Left ventricle myocardium inferior (tissue), 1 donor: Measurements from ENCODE around the gene PTPN14. TPM values are rescaled to one million over a fixed set of nuclear protein-coding genes. Genes with fewer than 3 reads are reported as not detected.

Experiments used
- DNase-seq: peaks from one replicate; pipeline ENCODE4 v3.0.0-alpha.2; 2020
- H3K27ac ChIP-seq: fragments of 200-600 bp; replicated peaks from 2 replicates; pipeline ENCODE4 v1.8.0; 2021
- H3K27me3 ChIP-seq: fragments of 200-600 bp; 2 replicates; pipeline ENCODE4 v1.8.0; 2021; ENCODE audit warnings: low read depth
- H3K36me3 ChIP-seq: fragments of 200-600 bp; 2 replicates; pipeline ENCODE4 v1.8.0; 2021
- H3K4me1 ChIP-seq: fragments of 200-600 bp; 2 replicates; pipeline ENCODE4 v1.8.0; 2021
- H3K4me3 ChIP-seq: fragments of 200-600 bp; 2 replicates; pipeline ENCODE4 v1.8.0; 2021; ENCODE audit warnings: mild to moderate bottlenecking, moderate library complexity
- H3K9me3 ChIP-seq: fragments of 200-600 bp; replicated peaks from 2 replicates; pipeline ENCODE4 v1.8.0; 2021
- CTCF ChIP-seq: fragments of 200-600 bp; IDR thresholded peaks from 2 replicates; pipeline ENCODE4 v1.8.0; 2021; ENCODE audit warnings: antibody characterized with exemption, mild to moderate bottlenecking, borderline replicate concordance
- intact Hi-C: fragments of 100-400 bp; cut with micrococcal nuclease; formaldehyde crosslinking; loops from one replicate; pipeline ENCODE4 v1.11.0; 2022
- total RNA-seq: library from RNA; stranded (reverse); fragmentation: NEBNext Ultra II Directional; extraction: Animal tissue kit (Norgen Biotek cat#: 25700); gene quantifications from one replicate; pipeline ENCODE4 v1.2.1, GENCODE V29; 2021
- donor health status: DM: no; HTN: yes; CAD: no; lungs with severe emphysema.

The PTPN14 gene
- total RNA-seq, 1 donor from 2014 or later = 32.5 TPM

GRCh38 chr1:214586621-214587020, 35.2 kb upstream of the PTPN14 start:
- Histone ChIP-seq H3K36me3 (no peaks in the 10 kb centered on the region), H3K27me3 (no peaks in the 10 kb centered on the region), H3K4me1 (no peaks in the 10 kb centered on the region), H3K9me3 (no peaks in the 10 kb centered on the region), H3K4me3 (no peak overlapping the region), H3K27ac (no peak overlapping the region)
- intact Hi-C loops = loop anchor here (5.0 to 10.0 kb wide), 3 partner anchors 192 to 322 kb away; no protein-coding TSS in a partner anchor
- no peak for DNase-seq
- no peak for TF ChIP-seq CTCF

GRCh38 chr1:214584805-214585766, 33.7 kb upstream of the PTPN14 start:
- Histone ChIP-seq H3K4me1 (no peaks in the 10 kb centered on the region), H3K27ac (no peak overlapping the region), H3K4me3 (no peak overlapping the region), H3K36me3 (no peaks in the 10 kb centered on the region), H3K9me3 (no peaks in the 10 kb centered on the region), H3K27me3 (no peaks in the 10 kb centered on the region)
- no peak for DNase-seq
- peak; percentile 80 for TF ChIP-seq CTCF
- intact Hi-C loops = loop anchor here (5.0 to 10.0 kb wide), 3 partner anchors 190 to 320 kb away; no protein-coding TSS in a partner anchor

GRCh38 chr1:214583824-214584554, 32.6 kb upstream of the PTPN14 start:
- Histone ChIP-seq H3K4me1 (no peaks in the 10 kb centered on the region), H3K9me3 (no peaks in the 10 kb centered on the region), H3K4me3 (no peak overlapping the region), H3K36me3 (no peaks in the 10 kb centered on the region), H3K27me3 (no peaks in the 10 kb centered on the region), H3K27ac (no peak overlapping the region)
- no peak for DNase-seq
- no peak for TF ChIP-seq CTCF
- intact Hi-C loops = loop anchor here (10.0 kb wide), 2 partner anchors 189 to 319 kb away; no protein-coding TSS in a partner anchor

- no peaks in the 10 kb centered on the region for H3K36me3 ChIP-seq
- H3K4me1 ChIP-seq = no peaks in the 10 kb centered on the region
- no peak for DNase-seq
- intact Hi-C loops = loop anchor here (10.0 kb wide), 2 partner anchors 188 to 318 kb away; no protein-coding TSS in a partner anchor
- no peak for TF ChIP-seq CTCF
- H3K9me3 ChIP-seq = no peaks in the 10 kb centered on the region
- no peak overlapping the region for H3K27ac ChIP-seq
- H3K27me3 ChIP-seq = no peaks in the 10 kb centered on the region
- no peak overlapping the region for H3K4me3 ChIP-seq
These were observed 31.7 kb upstream of the PTPN14 start for GRCh38 chr1:214583113-214583512.

- no peak for TF ChIP-seq CTCF
- H3K4me1 ChIP-seq = no peaks in the 10 kb centered on the region
- H3K36me3 ChIP-seq = no peaks in the 10 kb centered on the region
- no peak overlapping the region for H3K27ac ChIP-seq
- intact Hi-C loops = loop anchor here (10.0 kb wide), 2 partner anchors 188 to 318 kb away; no protein-coding TSS in a partner anchor
- H3K9me3 ChIP-seq = peaks cover under 1% of the 10 kb centered on the region
- no peak for DNase-seq
- no peak overlapping the region for H3K4me3 ChIP-seq
- no peaks in the 10 kb centered on the region for H3K27me3 ChIP-seq
These were observed 31.0 kb upstream of the PTPN14 start for GRCh38 chr1:214582289-214582891.
